Measurements from ENCODE around the gene TNFSF12.

Gene TNFSF12

GRCh38 chr17:7548585-7549400 is at the start of gene TNFSF12:
TSS of gene TNFSF12 (plus strand) at chr17:7549058. CDS start at chr17:7549154, 96 bp downstream.
- DNase-seq: peak; percentile 65

DNA sequence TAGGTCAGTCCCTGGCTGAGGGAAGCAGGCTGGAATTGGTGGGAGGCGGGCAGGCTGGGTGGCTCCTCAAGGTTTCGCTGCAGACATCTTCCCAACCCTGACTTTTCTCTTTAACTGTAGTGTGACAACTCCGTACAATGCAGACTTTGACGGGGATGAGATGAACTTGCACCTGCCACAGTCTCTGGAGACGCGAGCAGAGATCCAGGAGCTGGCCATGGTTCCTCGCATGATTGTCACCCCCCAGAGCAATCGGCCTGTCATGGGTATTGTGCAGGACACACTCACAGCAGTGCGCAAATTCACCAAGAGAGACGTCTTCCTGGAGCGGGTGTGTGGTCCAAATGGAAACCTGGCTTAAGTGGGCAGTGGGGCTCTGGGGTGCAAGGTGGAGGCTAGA is 49.7 kb upstream of the TNFSF12 start:
- DNase-seq: no peak

- DNase-seq: no peak
Observed at GRCh38 chr17:7501729-7502128, 47.1 kb upstream of the TNFSF12 start.

- DNase-seq: no peak
Observed at GRCh38 chr17:7502171-7502847, 46.5 kb upstream of the TNFSF12 start.

- no peak for DNase-seq
Observed at GRCh38 chr17:7502987-7503386, 45.9 kb upstream of the TNFSF12 start.

DNA sequence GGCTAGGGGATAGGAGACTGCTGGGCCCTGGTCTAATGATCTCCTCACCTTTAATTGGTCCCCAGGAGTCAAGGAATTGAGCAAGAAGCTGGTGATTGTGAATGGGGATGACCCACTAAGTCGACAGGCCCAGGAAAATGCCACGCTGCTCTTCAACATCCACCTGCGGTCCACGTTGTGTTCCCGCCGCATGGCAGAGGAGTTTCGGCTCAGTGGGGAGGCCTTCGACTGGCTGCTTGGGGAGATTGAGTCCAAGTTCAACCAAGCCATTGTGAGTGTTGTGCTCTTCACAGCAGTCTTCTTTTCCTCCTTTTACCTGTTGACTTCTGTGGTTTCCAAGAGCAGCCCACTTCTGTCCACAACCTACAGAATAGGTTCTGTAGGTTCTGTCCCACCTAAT is 45.3 kb upstream of the TNFSF12 start:
- DNase-seq: no peak

GRCh38 chr17:7508145-7508544 is 40.7 kb upstream of the TNFSF12 start:
- DNase-seq: no peak

- no peak for DNase-seq
Observed at GRCh38 chr17:7508846-7509245, 40.0 kb upstream of the TNFSF12 start.

DNA sequence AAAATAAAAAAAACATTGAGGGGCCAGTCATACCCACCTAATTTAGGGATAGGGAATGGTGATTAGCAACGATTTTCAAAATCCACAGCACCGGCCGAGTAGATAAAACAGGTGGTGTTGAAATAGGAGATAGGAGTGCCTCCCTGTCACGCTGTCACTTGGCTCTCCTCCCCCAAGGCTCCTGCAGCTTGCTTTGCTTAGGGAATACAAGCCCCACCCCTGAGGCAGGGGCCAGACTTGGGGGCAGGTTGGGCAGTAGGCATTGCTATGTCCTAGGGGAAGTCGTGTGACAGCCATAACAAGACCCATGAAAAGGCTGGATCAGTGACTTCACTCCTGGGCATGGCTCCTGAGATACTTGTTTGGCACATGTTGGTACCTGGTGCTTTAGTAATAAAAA is 38.9 kb upstream of the TNFSF12 start:
- no peak for DNase-seq

- DNase-seq: no peak
Observed at GRCh38 chr17:7511108-7511507, 37.8 kb upstream of the TNFSF12 start.

DNA sequence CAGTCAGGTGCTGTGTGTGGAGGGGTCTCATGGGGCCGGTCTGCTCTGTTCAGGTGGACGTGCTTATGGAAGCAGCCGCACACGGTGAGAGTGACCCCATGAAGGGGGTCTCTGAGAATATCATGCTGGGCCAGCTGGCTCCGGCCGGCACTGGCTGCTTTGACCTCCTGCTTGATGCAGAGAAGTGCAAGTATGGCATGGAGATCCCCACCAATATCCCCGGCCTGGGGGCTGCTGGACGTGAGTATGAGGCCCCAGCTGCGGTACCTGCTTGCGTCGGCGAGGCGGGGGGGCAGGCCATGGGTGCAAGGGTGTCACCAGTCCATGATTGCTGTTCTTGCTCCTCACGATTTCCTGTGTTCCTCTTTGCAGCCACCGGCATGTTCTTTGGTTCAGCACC is 36.8 kb upstream of the TNFSF12 start:
- DNase-seq: no peak

DNA sequence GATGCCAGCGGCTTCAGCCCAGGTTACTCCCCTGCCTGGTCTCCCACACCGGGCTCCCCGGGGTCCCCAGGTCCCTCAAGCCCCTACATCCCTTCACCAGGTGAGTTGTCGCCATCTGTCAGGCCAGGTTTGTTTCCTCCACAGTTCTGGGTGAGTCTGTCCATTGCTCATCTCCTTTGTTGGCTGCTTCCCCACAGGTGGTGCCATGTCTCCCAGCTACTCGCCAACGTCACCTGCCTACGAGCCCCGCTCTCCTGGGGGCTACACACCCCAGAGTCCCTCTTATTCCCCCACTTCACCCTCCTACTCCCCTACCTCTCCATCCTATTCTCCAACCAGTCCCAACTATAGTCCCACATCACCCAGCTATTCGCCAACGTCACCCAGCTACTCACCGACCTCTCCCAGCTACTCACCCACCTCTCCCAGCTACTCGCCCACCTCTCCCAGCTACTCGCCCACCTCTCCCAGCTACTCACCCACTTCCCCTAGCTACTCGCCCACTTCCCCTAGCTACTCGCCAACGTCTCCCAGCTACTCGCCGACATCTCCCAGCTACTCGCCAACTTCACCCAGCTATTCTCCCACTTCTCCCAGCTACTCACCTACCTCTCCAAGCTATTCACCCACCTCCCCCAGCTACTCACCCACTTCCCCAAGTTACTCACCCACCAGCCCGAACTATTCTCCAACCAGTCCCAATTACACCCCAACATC is 35.9 kb upstream of the TNFSF12 start:
- DNase-seq: no peak

GRCh38 chr17:7513850-7514419 is 34.9 kb upstream of the TNFSF12 start:
- no peak for DNase-seq

DNA sequence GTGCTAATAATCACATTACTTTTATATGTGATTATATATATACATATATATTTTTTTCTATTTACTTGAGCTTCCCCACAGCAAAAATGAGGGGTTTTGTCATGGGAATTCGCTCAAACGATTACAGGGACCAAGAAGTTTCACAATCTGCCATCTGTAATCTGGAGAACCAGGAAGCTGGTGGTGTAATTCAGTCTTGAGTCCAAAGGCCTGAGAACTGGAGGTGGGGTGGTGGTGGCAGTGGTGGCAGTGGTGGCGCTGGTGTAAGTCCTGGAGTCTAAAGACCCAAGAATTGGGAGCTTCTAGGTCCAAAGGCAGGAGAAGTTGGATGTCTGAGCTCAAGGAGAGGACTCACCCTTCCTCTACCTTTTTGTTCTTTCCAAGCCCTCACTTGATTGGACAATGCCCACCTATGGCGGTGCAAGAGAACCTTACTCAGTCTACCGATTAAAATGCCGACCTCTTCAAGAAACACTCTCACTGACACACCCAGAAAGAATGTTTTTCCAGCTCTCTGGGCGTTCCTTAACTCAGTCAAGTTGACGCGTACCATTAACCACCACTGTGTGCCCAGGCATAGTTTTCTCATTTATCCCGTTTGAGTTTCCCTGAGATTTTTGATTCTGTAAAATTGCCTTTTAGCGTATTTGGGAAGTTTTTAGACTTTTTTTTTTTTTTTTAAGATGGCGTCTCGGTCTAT is 32.8 kb upstream of the TNFSF12 start:
- DNase-seq: no peak

DNA sequence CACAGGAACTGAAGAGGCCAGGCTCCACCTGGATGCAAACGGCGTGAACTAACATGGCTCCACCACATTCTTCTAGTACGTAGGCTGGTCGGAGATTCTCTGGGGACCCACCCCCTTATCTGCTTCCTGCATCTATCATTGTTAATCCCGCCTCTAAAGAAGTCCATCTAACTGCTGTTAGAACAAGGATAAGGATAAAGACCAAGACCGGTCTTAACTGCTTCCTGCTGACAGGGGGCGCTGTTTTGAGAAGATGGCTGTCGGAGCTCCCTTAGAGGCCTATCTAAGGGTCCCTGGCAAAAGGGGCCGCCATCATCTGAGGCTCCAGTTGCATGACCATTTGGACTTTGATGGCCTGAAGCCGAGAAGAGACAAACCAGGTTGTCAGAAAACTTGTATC is 25.8 kb upstream of the TNFSF12 start:
- peak; percentile 48 for DNase-seq

DNA sequence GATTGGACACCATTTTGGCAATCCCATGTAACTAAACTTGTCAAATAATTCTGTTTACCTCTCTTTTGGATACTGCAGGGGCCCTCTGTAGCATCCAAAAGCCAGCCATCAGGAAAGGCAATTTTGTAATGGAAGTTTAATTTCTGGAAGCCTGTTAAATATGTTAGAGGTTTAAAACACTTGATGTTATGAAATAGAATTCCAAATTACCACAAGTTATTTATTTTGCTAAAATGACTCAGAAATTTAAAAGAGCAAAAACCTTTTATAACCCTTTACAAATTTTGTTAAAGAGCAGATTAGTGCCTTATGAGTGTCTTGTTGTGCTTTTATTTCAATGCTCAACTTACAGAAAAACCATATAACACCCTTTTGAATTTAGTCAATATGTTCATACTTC is 20.0 kb upstream of the TNFSF12 start:
- no peak for DNase-seq

GRCh38 chr17:7530023-7530900 is 18.6 kb upstream of the TNFSF12 start:
- DNase-seq: no peak

DNA sequence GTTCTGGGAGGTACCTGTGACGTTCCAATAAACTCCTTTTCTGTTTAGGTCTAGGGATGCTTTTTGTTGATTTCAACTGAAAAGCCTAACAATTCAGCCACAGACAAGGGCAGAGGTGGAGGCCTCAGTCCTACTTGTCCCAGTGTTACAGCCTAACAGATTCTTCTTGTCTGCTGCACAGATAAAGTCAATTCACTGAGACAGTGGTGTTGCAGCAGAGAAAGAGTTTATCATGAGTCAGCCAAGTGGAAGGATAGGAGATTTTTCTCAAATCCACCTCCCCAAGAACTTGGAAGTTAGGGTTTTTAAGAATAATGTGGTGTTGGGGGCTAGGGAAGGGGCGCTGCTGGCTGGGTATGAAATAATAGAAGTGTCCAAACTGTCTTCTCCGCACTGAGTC is 10.8 kb upstream of the TNFSF12 start:
- DNase-seq: no peak

- DNase-seq: no peak
Observed at GRCh38 chr17:7538891-7539545, 9.8 kb upstream of the TNFSF12 start.

DNA sequence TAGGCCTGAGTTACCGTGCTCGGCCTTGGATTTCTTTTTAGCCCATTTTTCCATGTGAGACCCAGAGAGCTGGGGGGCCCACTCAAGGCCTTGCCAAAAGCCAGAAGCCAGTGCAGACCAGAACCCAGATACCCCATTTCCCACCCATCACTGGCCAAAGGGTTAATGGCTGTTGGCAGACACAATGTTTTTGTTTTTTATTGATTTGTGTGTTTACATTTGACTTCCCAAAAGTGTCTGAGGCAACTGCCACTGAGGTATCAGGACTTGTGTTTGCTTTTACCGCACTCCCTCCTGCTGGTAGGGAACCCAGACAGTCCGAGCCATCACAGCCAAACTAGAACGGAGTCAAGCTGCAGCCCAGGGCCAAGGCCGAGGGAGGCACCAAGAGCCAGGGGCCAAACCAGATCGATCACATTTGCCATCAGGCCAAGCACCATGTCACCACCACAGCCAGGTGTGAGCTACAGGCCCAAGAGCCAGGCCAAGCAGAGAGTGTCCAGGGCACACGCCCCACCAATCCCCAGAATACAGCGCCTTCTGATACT is 7.7 kb upstream of the TNFSF12 start:
- no peak for DNase-seq

DNA sequence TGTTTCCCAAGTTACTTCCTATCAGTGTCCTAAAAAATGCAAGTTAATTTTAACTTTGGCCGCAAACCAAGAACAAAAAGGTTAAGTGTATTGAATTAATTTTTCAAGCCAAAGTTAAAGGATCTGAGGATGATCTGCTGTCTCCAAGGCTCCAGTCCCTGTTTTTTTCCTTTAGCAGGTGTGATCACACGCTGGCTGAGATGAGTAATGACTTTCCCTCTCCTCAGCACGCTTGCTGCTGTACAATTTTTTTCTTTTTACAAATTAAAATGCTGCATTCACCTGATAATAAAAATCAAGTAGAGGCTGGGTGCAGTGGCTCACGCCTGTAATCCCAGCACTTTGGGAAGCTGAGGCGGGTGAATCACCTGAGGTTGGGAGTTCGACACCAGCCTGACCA is 3.9 kb upstream of the TNFSF12 start:
- DNase-seq: no peak

Data from activated CD4-positive, alpha-beta T cell treated with anti-CD3 and anti-CD28 coated beads, Interleukin-2, amount 50 U/mL, for 16 hours (primary cell).